H9 (cell line): ENCODE results near the gene UST. TPM values are rescaled to one million over a fixed set of nuclear protein-coding genes. Genes with fewer than 3 reads are reported as not detected.
A peak's percentile ranks its signal among the peaks of the same experiment; 100 is the strongest.

Experiments
- DNase-seq: peaks from one replicate; pipeline ENCODE4 v3.0.0-alpha.2; 2017
- H2AFZ ChIP-seq: one replicate; pipeline ENCODE4 v1.6.1; 2013; ENCODE audit warnings: mild to moderate bottlenecking, low read length, control low read depth, moderate library complexity
- H2AK5ac ChIP-seq: 2 replicates; pipeline ENCODE4 v1.6.1; 2013; ENCODE audit warnings: low read length, control low read depth, mixed read lengths; ENCODE audit not compliant: insufficient read length
- H2BK120ac ChIP-seq: one replicate; pipeline ENCODE4 v1.6.1; 2013; ENCODE audit warnings: low read depth, mild to moderate bottlenecking, low read length, control low read depth, inconsistent platforms; ENCODE audit not compliant: poor library complexity, severe bottlenecking
- H2BK12ac ChIP-seq: 2 replicates; pipeline ENCODE4 v1.6.1; 2013; ENCODE audit warnings: low read length, control low read depth, mixed read lengths, low read depth; ENCODE audit not compliant: insufficient read length
- H2BK15ac ChIP-seq: 2 replicates; pipeline ENCODE4 v1.6.1; 2013; ENCODE audit warnings: low read depth, low read length, control low read depth
- H2BK20ac ChIP-seq: one replicate; pipeline ENCODE4 v1.6.1; 2013; ENCODE audit warnings: low read depth, mild to moderate bottlenecking, low read length, control low read depth, inconsistent platforms; ENCODE audit not compliant: poor library complexity, severe bottlenecking
- H2BK5ac ChIP-seq: 2 replicates; pipeline ENCODE4 v1.6.1; 2013; ENCODE audit warnings: low read length, control low read depth, mixed read lengths; ENCODE audit not compliant: insufficient read length
- H3K14ac ChIP-seq: 2 replicates; pipeline ENCODE4 v1.6.1; 2013; ENCODE audit warnings: low read length, control low read depth; ENCODE audit not compliant: insufficient read depth
- H3K18ac ChIP-seq: 2 replicates; pipeline ENCODE4 v1.6.1; 2013; ENCODE audit warnings: low read depth, mild to moderate bottlenecking, mixed read lengths, low read length, control low read depth; ENCODE audit not compliant: insufficient read length
- H3K23ac ChIP-seq: 2 replicates; pipeline ENCODE4 v1.6.1; 2013; ENCODE audit warnings: low read length, control low read depth, mixed read lengths, low read depth; ENCODE audit not compliant: insufficient read length
- H3K23me2 ChIP-seq: 2 replicates; pipeline ENCODE4 v1.6.1; 2013; ENCODE audit warnings: low read depth, mild to moderate bottlenecking, mixed read lengths, low read length, control low read depth; ENCODE audit not compliant: insufficient read length, poor library complexity, severe bottlenecking
- H3K27ac ChIP-seq: 2 replicates; pipeline ENCODE4 v1.5.1; 2013; ENCODE audit warnings: low read length, control low read depth, mixed read lengths, low read depth; ENCODE audit not compliant: insufficient read length
- H3K27me3 ChIP-seq: 2 replicates; pipeline ENCODE4 v1.6.1; 2013; ENCODE audit warnings: low read length, control low read depth, inconsistent platforms; ENCODE audit not compliant: insufficient read depth
- H3K4ac ChIP-seq: 2 replicates; pipeline ENCODE4 v1.6.1; 2013; ENCODE audit warnings: low read depth, mild to moderate bottlenecking, control low read depth, inconsistent platforms, low read length, moderate library complexity
- H3K4me1 ChIP-seq: 2 replicates; pipeline ENCODE4 v1.6.1; 2013; ENCODE audit warnings: low read length, control low read depth, inconsistent platforms; ENCODE audit not compliant: insufficient read depth
- H3K4me2 ChIP-seq: 2 replicates; pipeline ENCODE4 v1.6.1; 2013; ENCODE audit warnings: low read length, control low read depth, mixed read lengths; ENCODE audit not compliant: insufficient read length, insufficient read depth
- H3K56ac ChIP-seq: 2 replicates; pipeline ENCODE4 v1.6.1; 2013; ENCODE audit warnings: low read depth, mild to moderate bottlenecking, mixed read lengths, low read length, control low read depth; ENCODE audit not compliant: insufficient read length
- H3K79me1 ChIP-seq: 2 replicates; pipeline ENCODE4 v1.6.1; 2013; ENCODE audit warnings: low read depth, mild to moderate bottlenecking, moderate library complexity, low read length, control low read depth, inconsistent platforms; ENCODE audit not compliant: insufficient read depth, poor library complexity, severe bottlenecking
- H3K79me2 ChIP-seq: 2 replicates; pipeline ENCODE4 v1.6.1; 2013; ENCODE audit warnings: low read length, control low read depth, inconsistent platforms; ENCODE audit not compliant: insufficient read depth
- H3K9ac ChIP-seq: 2 replicates; pipeline ENCODE4 v1.6.1; 2013; ENCODE audit warnings: low read length, control low read depth, mixed read lengths; ENCODE audit not compliant: insufficient read length; ENCODE audit errors: extremely low read depth
- H3K9me3 ChIP-seq: one replicate; pipeline ENCODE4 v1.6.1; 2013; ENCODE audit warnings: low read depth, low read length, inconsistent platforms; ENCODE audit not compliant: control insufficient read depth
- H3T11ph ChIP-seq: one replicate; pipeline ENCODE4 v1.6.1; 2013; ENCODE audit warnings: mild to moderate bottlenecking, low read length, control low read depth, inconsistent platforms
- H4K20me1 ChIP-seq: one replicate; pipeline ENCODE4 v1.6.1; 2013; ENCODE audit not compliant: control insufficient read depth, insufficient read length, insufficient read depth
- H4K5ac ChIP-seq: 2 replicates; pipeline ENCODE4 v1.6.1; 2013; ENCODE audit warnings: low read depth, mild to moderate bottlenecking, mixed read lengths, low read length, control low read depth; ENCODE audit not compliant: insufficient read length
- H4K8ac ChIP-seq: replicated peaks from 2 replicates; pipeline ENCODE4 v1.6.1; 2013; ENCODE audit warnings: low read length, control low read depth, mixed read lengths, low read depth; ENCODE audit not compliant: insufficient read length
- H4K91ac ChIP-seq: 2 replicates; pipeline ENCODE4 v1.6.1; 2013; ENCODE audit warnings: low read depth, mild to moderate bottlenecking, moderate library complexity, mixed read lengths, low read length, control low read depth; ENCODE audit not compliant: insufficient read length
- H3K27ac Mint-ChIP-seq, 3 experiments: 2 replicates in 2 of 3; 3 replicates in 1 of 3; pipeline ENCODE4 v1.8.0; 2020 to 2021; ENCODE audit warnings: mixed read lengths in 3 of 3, mild to moderate bottlenecking in 1 of 3, moderate library complexity in 1 of 3
- H3K27me3 Mint-ChIP-seq: 2 replicates; pipeline ENCODE4 v1.8.0; 2021; ENCODE audit warnings: low read depth, mild to moderate bottlenecking, moderate library complexity, mixed read lengths
- H3K36me3 Mint-ChIP-seq, 3 experiments: 2 replicates in 2 of 3; 3 replicates in 1 of 3; pipeline ENCODE4 v1.8.0; 2020 to 2021; ENCODE audit warnings: low read depth in 3 of 3, mixed read lengths in 3 of 3; ENCODE audit not compliant: insufficient read depth in 1 of 3
- H3K4me1 Mint-ChIP-seq, 2 experiments: 2 replicates each; pipeline ENCODE4 v1.8.0; 2020; ENCODE audit warnings: mixed read lengths in 2 of 2
- H3K4me3 Mint-ChIP-seq, 2 experiments: 2 replicates in 1 of 2; 3 replicates in 1 of 2; pipeline ENCODE4 v1.8.0; 2020 to 2021; ENCODE audit warnings: mild to moderate bottlenecking in 2 of 2, mixed read lengths in 2 of 2, moderate library complexity in 1 of 2
- H3K9me3 Mint-ChIP-seq, 2 experiments: 2 replicates in 1 of 2; 3 replicates in 1 of 2; pipeline ENCODE4 v1.8.0; 2020; ENCODE audit warnings: mild to moderate bottlenecking in 2 of 2, mixed read lengths in 2 of 2, moderate library complexity in 1 of 2
- WGBS: extraction: QIAGEN DNeasy Blood & Tissue Kit; methylation state at CpG from one replicate; pipeline ENCODE4 v1.1.7; 2013; ENCODE audit warnings: missing lambda C conversion rate, low lambda C conversion rate, mixed read lengths; ENCODE audit not compliant: insufficient read length; ENCODE audit errors: extremely low coverage; 5-methylcytosine and 5-hydroxymethylcytosine counted together
- total RNA-seq: library from RNA; stranded (reverse); gene quantifications from 2 replicates; pipeline ENCODE4 v1.2.1, GENCODE V29; 2021
- TF ChIP-seq, protein P1 (sequence below): fragments of 200-600 bp; sonication (generic); conservative IDR thresholded peaks from 3 replicates; pipeline ENCODE4 v1.8.0; 2021; ENCODE audit warnings: antibody characterized with exemption, mild to moderate bottlenecking

The UST gene
- total RNA-seq, 1 experiment from 2014 or later: 14.4 TPM

DNA sequence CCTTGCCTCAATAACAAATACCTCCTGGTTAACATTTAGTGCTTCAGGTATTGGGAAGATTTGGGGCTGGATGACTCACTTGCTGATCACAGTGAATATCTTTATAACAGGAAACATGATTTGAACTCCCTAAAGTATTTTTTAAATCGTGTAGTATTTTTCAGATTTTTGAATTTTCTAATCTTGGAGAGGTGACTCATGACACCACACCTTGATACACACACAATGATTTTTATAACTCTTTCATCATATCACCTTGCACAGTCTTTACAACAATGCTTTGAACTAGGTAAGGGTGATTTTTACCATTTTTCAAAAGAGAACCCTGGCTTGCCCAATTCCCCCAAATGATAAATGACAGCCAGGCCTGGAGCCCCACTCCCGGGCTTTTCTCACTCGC lies 273.5 kb downstream of the UST start:
- no peak overlapping the region for H2BK12ac ChIP-seq
- H2AK5ac ChIP-seq: no peak overlapping the region
- no peaks in the 10 kb centered on the region for H3K79me2 ChIP-seq
- no peak overlapping the region for H3T11ph ChIP-seq
- H3K23ac ChIP-seq: no peak overlapping the region
- Mint-ChIP-seq H3K4me3 (no peak overlapping the region), H3K27me3 (no peaks in the 10 kb centered on the region), H3K9me3 (no peaks in the 10 kb centered on the region), H3K36me3 (peaks cover 34 to 41% (median 38%) of the 10 kb centered on the region in 3 experiments), H3K4me1 (peaks cover 16 to 20% of the 10 kb centered on the region in 2 experiments), H3K27ac (peak overlapping the region in 1 of 3 experiments; percentile 34; a peak in 1 of 7 replicates)
- H3K79me1 ChIP-seq: no peaks in the 10 kb centered on the region
- no peaks in the 10 kb centered on the region for H4K20me1 ChIP-seq
- WGBS: no CpG with 5 or more reads among the region's 3 CpGs
- no peaks in the 10 kb centered on the region for H3K23me2 ChIP-seq
- H3K14ac ChIP-seq: no peak overlapping the region
- peaks cover 4% of the 10 kb centered on the region; the same call in 1 of the 2 replicates for H3K4me1 ChIP-seq
- H3K9me3 ChIP-seq: no peaks in the 10 kb centered on the region
- no peak overlapping the region for H4K91ac ChIP-seq
- H3K18ac ChIP-seq: no peak overlapping the region
- H3K56ac ChIP-seq: no peak overlapping the region
- no peak overlapping the region for H4K8ac ChIP-seq
- H2BK5ac ChIP-seq: no peak overlapping the region
- H3K4ac ChIP-seq: no peak overlapping the region
- H3K4me2 ChIP-seq: no peak overlapping the region
- no peak overlapping the region for H2BK15ac ChIP-seq
- no peak overlapping the region for H2AFZ ChIP-seq
- no peaks in the 10 kb centered on the region for H3K27me3 ChIP-seq
- TF ChIP-seq, protein P1, sequence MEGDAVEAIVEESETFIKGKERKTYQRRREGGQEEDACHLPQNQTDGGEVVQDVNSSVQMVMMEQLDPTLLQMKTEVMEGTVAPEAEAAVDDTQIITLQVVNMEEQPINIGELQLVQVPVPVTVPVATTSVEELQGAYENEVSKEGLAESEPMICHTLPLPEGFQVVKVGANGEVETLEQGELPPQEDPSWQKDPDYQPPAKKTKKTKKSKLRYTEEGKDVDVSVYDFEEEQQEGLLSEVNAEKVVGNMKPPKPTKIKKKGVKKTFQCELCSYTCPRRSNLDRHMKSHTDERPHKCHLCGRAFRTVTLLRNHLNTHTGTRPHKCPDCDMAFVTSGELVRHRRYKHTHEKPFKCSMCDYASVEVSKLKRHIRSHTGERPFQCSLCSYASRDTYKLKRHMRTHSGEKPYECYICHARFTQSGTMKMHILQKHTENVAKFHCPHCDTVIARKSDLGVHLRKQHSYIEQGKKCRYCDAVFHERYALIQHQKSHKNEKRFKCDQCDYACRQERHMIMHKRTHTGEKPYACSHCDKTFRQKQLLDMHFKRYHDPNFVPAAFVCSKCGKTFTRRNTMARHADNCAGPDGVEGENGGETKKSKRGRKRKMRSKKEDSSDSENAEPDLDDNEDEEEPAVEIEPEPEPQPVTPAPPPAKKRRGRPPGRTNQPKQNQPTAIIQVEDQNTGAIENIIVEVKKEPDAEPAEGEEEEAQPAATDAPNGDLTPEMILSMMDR: no peak
- no peak overlapping the region for H4K5ac ChIP-seq
- no peak for DNase-seq
- H3K9ac ChIP-seq: no peak overlapping the region
- no peak overlapping the region for H3K27ac ChIP-seq
- H2BK20ac ChIP-seq: no peak overlapping the region
- H2BK120ac ChIP-seq: no peak overlapping the region
